B cell (primary cell): ENCODE results near the gene PGBD5.

Experiments
- EZH2 ChIP-seq: IDR thresholded peaks from 2 replicates; pipeline ENCODE4 v1.6.1; 2012; ENCODE audit warnings: borderline replicate concordance, low read depth, mild to moderate bottlenecking, moderate library complexity, low read length; ENCODE audit not compliant: insufficient read depth, poor library complexity, severe bottlenecking
- TF ChIP-seq, protein P1 (sequence below): fragments of 200-600 bp; IDR thresholded peaks from one replicate; pipeline ENCODE4 v1.8.0; 2022; ENCODE audit warnings: antibody characterized with exemption, mild to moderate bottlenecking

DNA sequence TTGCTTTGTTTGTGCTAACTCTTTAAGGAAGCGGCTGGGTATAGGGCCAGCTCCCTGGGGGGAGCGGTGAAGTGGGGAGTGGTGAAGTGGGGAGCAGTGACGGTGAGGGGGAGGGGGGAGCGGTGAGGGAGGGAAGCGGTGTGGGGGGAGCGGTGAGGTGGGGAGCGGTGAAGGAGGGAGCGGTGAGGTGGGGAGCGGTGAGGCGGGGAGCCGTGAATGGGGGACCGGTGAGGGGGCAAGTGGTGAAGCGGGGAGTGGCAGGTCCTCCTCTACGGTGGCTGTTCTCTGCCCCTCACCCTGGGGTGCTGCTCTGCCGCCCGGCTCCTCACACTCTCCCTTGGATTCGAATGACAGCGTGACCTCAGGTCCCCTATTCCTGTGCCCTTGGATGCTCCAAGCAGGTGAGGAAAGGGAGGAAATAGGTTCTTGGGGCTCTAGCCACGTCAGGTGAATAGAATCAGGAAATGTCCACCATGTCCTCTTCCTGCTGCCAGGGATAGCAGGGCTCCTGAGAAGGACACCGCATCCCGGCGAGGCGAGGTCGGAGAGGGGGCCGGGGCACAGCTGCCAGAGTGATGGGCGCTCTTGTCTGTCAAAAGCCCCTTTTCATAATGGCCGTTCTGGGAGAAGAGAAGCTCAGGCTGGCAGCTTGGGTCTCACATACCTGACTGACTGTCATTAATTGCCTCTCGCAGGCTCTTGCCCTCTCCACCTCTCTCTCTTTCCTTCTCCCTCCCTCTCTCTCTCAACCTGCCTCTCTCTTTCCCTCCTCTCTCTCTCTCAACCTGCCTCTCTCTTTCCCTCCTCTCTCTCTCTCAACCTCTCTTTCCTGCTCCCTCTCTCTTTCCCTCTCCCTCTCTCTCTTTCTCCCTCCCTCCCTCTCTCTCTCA is 134.2 kb downstream of the PGBD5 start:
- no peak for TF ChIP-seq EZH2
- TF ChIP-seq, protein P1, sequence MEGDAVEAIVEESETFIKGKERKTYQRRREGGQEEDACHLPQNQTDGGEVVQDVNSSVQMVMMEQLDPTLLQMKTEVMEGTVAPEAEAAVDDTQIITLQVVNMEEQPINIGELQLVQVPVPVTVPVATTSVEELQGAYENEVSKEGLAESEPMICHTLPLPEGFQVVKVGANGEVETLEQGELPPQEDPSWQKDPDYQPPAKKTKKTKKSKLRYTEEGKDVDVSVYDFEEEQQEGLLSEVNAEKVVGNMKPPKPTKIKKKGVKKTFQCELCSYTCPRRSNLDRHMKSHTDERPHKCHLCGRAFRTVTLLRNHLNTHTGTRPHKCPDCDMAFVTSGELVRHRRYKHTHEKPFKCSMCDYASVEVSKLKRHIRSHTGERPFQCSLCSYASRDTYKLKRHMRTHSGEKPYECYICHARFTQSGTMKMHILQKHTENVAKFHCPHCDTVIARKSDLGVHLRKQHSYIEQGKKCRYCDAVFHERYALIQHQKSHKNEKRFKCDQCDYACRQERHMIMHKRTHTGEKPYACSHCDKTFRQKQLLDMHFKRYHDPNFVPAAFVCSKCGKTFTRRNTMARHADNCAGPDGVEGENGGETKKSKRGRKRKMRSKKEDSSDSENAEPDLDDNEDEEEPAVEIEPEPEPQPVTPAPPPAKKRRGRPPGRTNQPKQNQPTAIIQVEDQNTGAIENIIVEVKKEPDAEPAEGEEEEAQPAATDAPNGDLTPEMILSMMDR: no peak
